Midbrain (tissue), 1 donor: Measurements from ENCODE around the gene SAYSD1.

Experiments
- DNase-seq: peaks from one replicate; lab custom pipeline; 2025; lab: John Stamatoyannopoulos, UW

SAYSD1 gene

GRCh38 chr6:39079197-39080125 lies 35.5 kb downstream of the SAYSD1 start:
- DNase-seq, result no peak

GRCh38 chr6:39078695-39079094 lies 36.3 kb downstream of the SAYSD1 start:
- DNase-seq, result no peak

- no peak for DNase-seq
Observed at GRCh38 chr6:39077882-39078594, 36.9 kb downstream of the SAYSD1 start.

- no peak for DNase-seq
Observed at GRCh38 chr6:39076623-39077535, 38.1 kb downstream of the SAYSD1 start.

- no peak for DNase-seq
Observed at GRCh38 chr6:39075807-39076622, 39.0 kb downstream of the SAYSD1 start.

GRCh38 chr6:39075010-39075686 lies 39.8 kb downstream of the SAYSD1 start:
- DNase-seq, result no peak

GRCh38 chr6:39074486-39074885 lies 40.5 kb downstream of the SAYSD1 start:
- no peak for DNase-seq

- DNase-seq, result no peak
Observed at GRCh38 chr6:39073471-39074355, 41.3 kb downstream of the SAYSD1 start.

GRCh38 chr6:39072830-39073229 lies 42.2 kb downstream of the SAYSD1 start:
- no peak for DNase-seq

GRCh38 chr6:39068391-39068790 lies 46.6 kb downstream of the SAYSD1 start:
- DNase-seq, result no peak

- DNase-seq, result no peak
Observed at GRCh38 chr6:39065561-39065960, 49.4 kb downstream of the SAYSD1 start.

- no peak for DNase-seq
Observed at GRCh38 chr6:39063526-39063925, 51.5 kb downstream of the SAYSD1 start.

GRCh38 chr6:39062014-39062740 lies 52.8 kb downstream of the SAYSD1 start:
- DNase-seq, result no peak

- no peak for DNase-seq
Observed at GRCh38 chr6:39061588-39061987, 53.4 kb downstream of the SAYSD1 start.

- DNase-seq, result no peak
Observed at GRCh38 chr6:39061182-39061581, 53.8 kb downstream of the SAYSD1 start.

GRCh38 chr6:39060467-39061160 lies 54.4 kb downstream of the SAYSD1 start:
- DNase-seq, result no peak

GRCh38 chr6:39059496-39060310 lies 55.3 kb downstream of the SAYSD1 start:
- no peak for DNase-seq
